ENCODE results near the gene HSD17B3. TPM values are rescaled to one million over a fixed set of nuclear protein-coding genes. Genes with fewer than 3 reads are reported as not detected.
"Not testable (repeated sequence)": the region's sequence is repeated elsewhere in the genome, so short reads cannot be mapped to it uniquely, and the experiment has no call there.

Gene HSD17B3
- total RNA-seq, 2 donors from 2014 or later = 0.86 TPM; not detected in 1

GRCh38 chr9:96214635-96215034 is 87.3 kb downstream of the HSD17B3 start:
- DNase-seq (ENCODE audit: low spot score) = no peak
- intact Hi-C loops (cut with DNase I) = loop anchor here in 1 of 2 donors (10.0 kb wide), 1 partner anchor 490 kb away; no protein-coding TSS in a partner anchor

- DNase-seq (ENCODE audit: low spot score) = no peak
- intact Hi-C loops (cut with DNase I) = loop anchor here in 1 of 2 donors (10.0 kb wide), 1 partner anchor 485 kb away; no protein-coding TSS in a partner anchor
Observed at GRCh38 chr9:96209407-96210271, 92.3 kb downstream of the HSD17B3 start.

- intact Hi-C loops (cut with DNase I) = no loop called here
- DNase-seq (ENCODE audit: low spot score) = no peak
Observed at GRCh38 chr9:96206156-96206751, 95.7 kb downstream of the HSD17B3 start.

- intact Hi-C loops (cut with DNase I) = no loop called here
- no peak for DNase-seq (ENCODE audit: low spot score)
Observed at GRCh38 chr9:96204853-96205252, 97.1 kb downstream of the HSD17B3 start.

- intact Hi-C loops (cut with DNase I) = no loop called here
- DNase-seq (ENCODE audit: low spot score) = no peak
Observed at GRCh38 chr9:96203867-96204501, 98.0 kb downstream of the HSD17B3 start.

GRCh38 chr9:96202971-96203780 is 98.8 kb downstream of the HSD17B3 start:
- intact Hi-C loops (cut with DNase I) = no loop called here
- no peak for DNase-seq (ENCODE audit: low spot score)

GRCh38 chr9:96201140-96201539 is 100.8 kb downstream of the HSD17B3 start:
- no peak for DNase-seq (ENCODE audit: low spot score)
- intact Hi-C loops (cut with DNase I) = no loop called here

- intact Hi-C loops (cut with DNase I) = no loop called here
- no peak for DNase-seq (ENCODE audit: low spot score)
Observed at GRCh38 chr9:96199006-96199405, 103.0 kb downstream of the HSD17B3 start.

GRCh38 chr9:96195541-96195940 is 106.4 kb downstream of the HSD17B3 start:
- DNase-seq (ENCODE audit: low spot score) = no peak
- intact Hi-C loops (cut with DNase I) = no loop called here

- intact Hi-C loops (cut with DNase I) = no loop called here
- peak; percentile 4 for DNase-seq (ENCODE audit: low spot score)
Observed at GRCh38 chr9:96193236-96193755, 108.7 kb downstream of the HSD17B3 start.

- intact Hi-C loops (cut with DNase I) = no loop called here
- DNase-seq (ENCODE audit: low spot score) = peak; percentile 37
Observed at GRCh38 chr9:96192710-96193109, 109.3 kb downstream of the HSD17B3 start.

- DNase-seq (ENCODE audit: low spot score) = peak; percentile 3
- intact Hi-C loops (cut with DNase I) = no loop called here
Observed at GRCh38 chr9:96189995-96190394, 112.0 kb downstream of the HSD17B3 start.

GRCh38 chr9:96189581-96189980 is 112.4 kb downstream of the HSD17B3 start:
- intact Hi-C loops (cut with DNase I) = not testable (repeated sequence)

GRCh38 chr9:96188571-96188970 is 113.4 kb downstream of the HSD17B3 start:
- intact Hi-C loops (cut with DNase I) = no loop called here
- no peak for DNase-seq (ENCODE audit: low spot score)

More at GRCh38 chr9:96189581-96189980, 112.4 kb downstream of the HSD17B3 start:
- DNase-seq (ENCODE audit: low spot score) = peak; percentile 5

- intact Hi-C loops (cut with DNase I) = no loop called here
- peak; percentile 64 for DNase-seq (ENCODE audit: low spot score)
Observed at GRCh38 chr9:96187151-96187555, 114.8 kb downstream of the HSD17B3 start.

GRCh38 chr9:96186591-96187011 is 115.4 kb downstream of the HSD17B3 start:
- DNase-seq (ENCODE audit: low spot score) = peak; percentile 67

GRCh38 chr9:96185518-96186156 is 116.3 kb downstream of the HSD17B3 start:
- peak; percentile 17 for DNase-seq (ENCODE audit: low spot score)
- intact Hi-C loops (cut with DNase I) = no loop called here

More at GRCh38 chr9:96186591-96187011, 115.4 kb downstream of the HSD17B3 start:
- intact Hi-C loops (cut with DNase I) = no loop called here

Data from posterior vena cava (tissue), 2 donors.